ENCODE results near the gene EPB41L3.

EPB41L3 gene

GRCh38 chr18:5451871-5452270 lies 91.9 kb downstream of the EPB41L3 start:
- DNase-seq (ENCODE audit: low read depth): no peak

GRCh38 chr18:5451150-5451549 lies 92.6 kb downstream of the EPB41L3 start:
- DNase-seq (ENCODE audit: low read depth): no peak

GRCh38 chr18:5449858-5450509 lies 93.8 kb downstream of the EPB41L3 start:
- no peak for DNase-seq (ENCODE audit: low read depth)

GRCh38 chr18:5447442-5447841 lies 96.4 kb downstream of the EPB41L3 start:
- no peak for DNase-seq (ENCODE audit: low read depth)

- DNase-seq (ENCODE audit: low read depth): no peak
Measured at GRCh38 chr18:5444847-5445246, 99.0 kb downstream of the EPB41L3 start.

GRCh38 chr18:5444269-5444668 lies 99.5 kb downstream of the EPB41L3 start:
- no peak for DNase-seq (ENCODE audit: low read depth)

- no peak for DNase-seq (ENCODE audit: low read depth)
Measured at GRCh38 chr18:5439986-5440696, 103.7 kb downstream of the EPB41L3 start.

- DNase-seq (ENCODE audit: low read depth): no peak
Measured at GRCh38 chr18:5434425-5434824, 109.4 kb downstream of the EPB41L3 start.

GRCh38 chr18:5431836-5432575 lies 111.8 kb downstream of the EPB41L3 start:
- DNase-seq (ENCODE audit: low read depth): no peak

GRCh38 chr18:5430131-5430530 lies 113.7 kb downstream of the EPB41L3 start:
- no peak for DNase-seq (ENCODE audit: low read depth)

GRCh38 chr18:5429681-5430080 lies 114.1 kb downstream of the EPB41L3 start:
- DNase-seq (ENCODE audit: low read depth): no peak

GRCh38 chr18:5425721-5426120 lies 118.1 kb downstream of the EPB41L3 start:
- no peak for DNase-seq (ENCODE audit: low read depth)

- no peak for DNase-seq (ENCODE audit: low read depth)
Measured at GRCh38 chr18:5424903-5425664, 118.7 kb downstream of the EPB41L3 start.

GRCh38 chr18:5422626-5423025 lies 121.2 kb downstream of the EPB41L3 start:
- no peak for DNase-seq (ENCODE audit: low read depth)

- DNase-seq (ENCODE audit: low read depth): no peak
Measured at GRCh38 chr18:5421981-5422380, 121.8 kb downstream of the EPB41L3 start.

GRCh38 chr18:5420906-5421305 lies 122.9 kb downstream of the EPB41L3 start:
- DNase-seq (ENCODE audit: low read depth): no peak

- DNase-seq (ENCODE audit: low read depth): no peak
Measured at GRCh38 chr18:5419601-5420000, 124.2 kb downstream of the EPB41L3 start.

- DNase-seq (ENCODE audit: low read depth): no peak
Measured at GRCh38 chr18:5419030-5419429, 124.8 kb downstream of the EPB41L3 start.

- DNase-seq (ENCODE audit: low read depth): no peak
Measured at GRCh38 chr18:5417342-5417741, 126.5 kb downstream of the EPB41L3 start.

GRCh38 chr18:5416112-5416511 lies 127.7 kb downstream of the EPB41L3 start:
- DNase-seq (ENCODE audit: low read depth): no peak

- no peak for DNase-seq (ENCODE audit: low read depth)
Measured at GRCh38 chr18:5415665-5416064, 128.1 kb downstream of the EPB41L3 start.

GRCh38 chr18:5415031-5415430 lies 128.8 kb downstream of the EPB41L3 start:
- DNase-seq (ENCODE audit: low read depth): no peak

Data from activated T-cell treated with anti-CD3 and anti-CD28 coated beads for 24 hours (primary cell).